Epithelial cell of proximal tubule (primary cell): ENCODE results near the gene CAPN10. TPM values are rescaled to one million over a fixed set of nuclear protein-coding genes. Genes with fewer than 3 reads are reported as not detected.
A peak's percentile ranks its signal among the peaks of the same experiment; 100 is the strongest.

Experiments used
- DNase-seq: peaks from one replicate; pipeline ENCODE4 v3.0.0-alpha.2; 2011; ENCODE audit warnings: low read depth
- H3K4me3 ChIP-seq: 2 replicates; pipeline ENCODE4 v1.5.1; 2011; ENCODE audit warnings: low read depth, mild to moderate bottlenecking, low read length
- total RNA-seq: library from RNA; depleted of rRNA; stranded (reverse); fragments of >200 nt; gene quantifications from 2 replicates; pipeline ENCODE4 v1.2.3, GENCODE V29; 2015
- TF ChIP-seq, protein P1 (sequence below): conservative IDR thresholded peaks from 2 replicates; pipeline ENCODE4 v1.5.1; 2012; ENCODE audit warnings: low read depth, mild to moderate bottlenecking, low read length

CAPN10 gene
- total RNA-seq, 1 donor from 2014 or later: 31.9 TPM

GRCh38 chr2:240593026-240593702, 6.6 kb downstream of the CAPN10 start:
- TF ChIP-seq, protein P1, sequence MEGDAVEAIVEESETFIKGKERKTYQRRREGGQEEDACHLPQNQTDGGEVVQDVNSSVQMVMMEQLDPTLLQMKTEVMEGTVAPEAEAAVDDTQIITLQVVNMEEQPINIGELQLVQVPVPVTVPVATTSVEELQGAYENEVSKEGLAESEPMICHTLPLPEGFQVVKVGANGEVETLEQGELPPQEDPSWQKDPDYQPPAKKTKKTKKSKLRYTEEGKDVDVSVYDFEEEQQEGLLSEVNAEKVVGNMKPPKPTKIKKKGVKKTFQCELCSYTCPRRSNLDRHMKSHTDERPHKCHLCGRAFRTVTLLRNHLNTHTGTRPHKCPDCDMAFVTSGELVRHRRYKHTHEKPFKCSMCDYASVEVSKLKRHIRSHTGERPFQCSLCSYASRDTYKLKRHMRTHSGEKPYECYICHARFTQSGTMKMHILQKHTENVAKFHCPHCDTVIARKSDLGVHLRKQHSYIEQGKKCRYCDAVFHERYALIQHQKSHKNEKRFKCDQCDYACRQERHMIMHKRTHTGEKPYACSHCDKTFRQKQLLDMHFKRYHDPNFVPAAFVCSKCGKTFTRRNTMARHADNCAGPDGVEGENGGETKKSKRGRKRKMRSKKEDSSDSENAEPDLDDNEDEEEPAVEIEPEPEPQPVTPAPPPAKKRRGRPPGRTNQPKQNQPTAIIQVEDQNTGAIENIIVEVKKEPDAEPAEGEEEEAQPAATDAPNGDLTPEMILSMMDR: no peak

GRCh38 chr2:240593703-240594451, 7.3 kb downstream of the CAPN10 start:
- H3K4me3 ChIP-seq: no peak overlapping the region
- DNase-seq: no peak
- TF ChIP-seq, protein P1: no peak

More at GRCh38 chr2:240593026-240593702, 6.6 kb downstream of the CAPN10 start:
- no peak overlapping the region for H3K4me3 ChIP-seq
- DNase-seq: no peak

- no peak overlapping the region for H3K4me3 ChIP-seq
- no peak for DNase-seq
- TF ChIP-seq, protein P1: no peak
Observed at GRCh38 chr2:240594511-240595380, 8.2 kb downstream of the CAPN10 start.

GRCh38 chr2:240595381-240596079, 9.0 kb downstream of the CAPN10 start:
- TF ChIP-seq, protein P1: peak; percentile 37
- DNase-seq: no peak
- no peak overlapping the region for H3K4me3 ChIP-seq

- no peak for DNase-seq
- H3K4me3 ChIP-seq: no peak overlapping the region
- TF ChIP-seq, protein P1: no peak
Observed at GRCh38 chr2:240596080-240596460, 9.5 kb downstream of the CAPN10 start.

DNA sequence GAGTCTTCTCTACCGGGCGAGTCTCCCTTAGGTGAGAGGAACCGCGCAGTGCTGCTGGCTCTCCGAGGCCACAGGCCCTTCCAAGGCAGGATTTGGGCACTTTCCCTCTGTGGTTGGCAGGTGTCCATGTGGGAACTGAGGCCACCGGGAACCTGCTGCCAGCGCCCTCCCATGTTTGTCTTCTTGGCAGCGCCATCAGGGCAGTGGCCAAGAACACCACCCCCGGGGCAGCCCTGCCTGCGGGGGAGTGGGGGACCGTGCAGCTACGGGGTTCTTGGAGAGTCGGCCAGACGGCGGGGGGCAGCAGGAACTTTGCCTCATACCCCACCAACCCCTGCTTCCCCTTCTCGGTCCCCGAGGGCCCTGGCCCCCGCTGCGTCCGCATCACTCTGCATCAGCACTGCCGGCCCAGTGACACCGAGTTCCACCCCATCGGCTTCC, 10.0 kb downstream of the CAPN10 start:
- DNase-seq: no peak
- TF ChIP-seq, protein P1: no peak
- H3K4me3 ChIP-seq: no peak overlapping the region
